Heart right ventricle (tissue), 16 donors: ENCODE data around the gene BCL2L1. TPM values are rescaled to one million over a fixed set of nuclear protein-coding genes. Genes with fewer than 3 reads are reported as not detected.

ENCODE experiments used
- ATAC-seq, 8 donors: fragments of 200-7000 bp; cut with Tn5 transposase; one replicate each; pipeline ENCODE4 v1.9.1; 2020; ENCODE audit warnings: mild to moderate bottlenecking in 8 of 8, moderate library complexity in 8 of 8, moderate number of reproducible peaks in 1 of 8
- DNase-seq, 2 donors: peaks; one replicate each; pipeline ENCODE4 v3.0.0-alpha.2; 2020
- H3K27ac ChIP-seq, 10 donors: fragments of 200-600 bp; sonication (generic) in 2 of 10; one replicate each; pipeline versions ENCODE4 v1.5.0 to v1.8.0; 2020 to 2022; ENCODE audit warnings: mild to moderate bottlenecking in 3 of 10
- H3K27me3 ChIP-seq, 7 donors: fragments of 200-600 bp; one replicate each; pipeline ENCODE4 v1.8.0; 2021 to 2022; ENCODE audit warnings: mild to moderate bottlenecking in 2 of 7
- H3K36me3 ChIP-seq, 9 donors: fragments of 200-600 bp; sonication (generic) in 1 of 9; one replicate each; pipeline versions ENCODE4 v1.5.0 to v1.8.0; 2020 to 2022; ENCODE audit warnings: mild to moderate bottlenecking in 2 of 9
- H3K4me1 ChIP-seq, 9 donors: fragments of 200-600 bp; sonication (generic) in 1 of 9; one replicate each; pipeline versions ENCODE4 v1.5.0 to v1.8.0; 2020 to 2022; ENCODE audit warnings: mild to moderate bottlenecking in 4 of 9
- H3K4me3 ChIP-seq, 10 donors: fragments of 200-600 bp; sonication (generic) in 2 of 10; one replicate each; pipeline versions ENCODE4 v1.5.0 to v1.8.0; 2020 to 2022; ENCODE audit warnings: mild to moderate bottlenecking in 7 of 10, moderate library complexity in 2 of 10
- H3K9me3 ChIP-seq, 11 donors: fragments of 200-600 bp in 10 of 11; sonication (generic) in 2 of 11; one replicate each; pipeline versions ENCODE4 v1.5.0 to v1.8.0; 2013 to 2022; ENCODE audit warnings: mild to moderate bottlenecking in 2 of 11, control low read depth in 1 of 11, moderate library complexity in 1 of 11
- CTCF ChIP-seq, 9 donors: fragments of 200-600 bp; sonication (generic) in 2 of 9; IDR thresholded peaks; one replicate each; pipeline versions ENCODE4 v1.5.0 to v1.8.0; 2021 to 2022; ENCODE audit warnings: antibody characterized with exemption in 9 of 9, mild to moderate bottlenecking in 5 of 9, moderate library complexity in 1 of 9
- WGBS, 2 donors: extraction: QIAGEN DNeasy Blood & Tissue Kit; methylation state at CpG; one replicate each; pipeline ENCODE4 v1.1.7; 2013; ENCODE audit warnings: inconsistent platforms in 1 of 2; 5-methylcytosine and 5-hydroxymethylcytosine counted together
- intact Hi-C, 10 donors: fragments of 100-400 bp; cut with DNase I; formaldehyde crosslinking; loops; one replicate each; pipeline versions ENCODE4 v1.11.1 to v1.14.2; 2022
- long read RNA-seq, 3 donors: library from polyadenylated mRNA; unstranded; transcript quantifications; one replicate each; pipeline ENCODE4 v2.0.0, GENCODE V29; 2020 to 2021
- polyA plus RNA-seq, 2 donors: library from polyadenylated mRNA; stranded (reverse); fragments of 200-250 nt; gene quantifications; one replicate each; pipeline ENCODE4 v1.2.3, GENCODE V29; 2013
- total RNA-seq, 10 donors: library from RNA; stranded (reverse); fragmentation: NEBNext Ultra II Directional in 3 of 10; extraction: Animal tissue kit (Norgen Biotek cat#: 25700) in 3 of 10; gene quantifications; one replicate each; pipeline versions ENCODE4 v1.2.1 to v1.2.4, GENCODE V29; 2021 to 2023
- donor health status: Arrhythmogenic right ventricular cardiomyopathy.
- donor health status: ischemic (EF 13 %, LVEDD 7.1; RV severe dilation, severe dysfunction).
- donor health status: healthy with polysubstance abuse.
- donor health status: DM: no; HTN: yes; CAD: no.
- donor health status: DM: no; HTN: no; CAD: no.
- donor health status: ischemic (EF 25% LVEDD 6.9; RV normal size, moderate dysfunction).
- donor health status: ischemic (EF 25% LVEDD 5.7; RV mildly dilated, moderate dysfunction).
- donor health status: healthy.
- donor health status: DM: yes; HTN: yes; CAD: no.
- donor health status: Ischemic cardiomyopathy.
- donor health status: ischemic (EF 35%, LVEDD 5.7; RV mildly dilated, moderate dysfunction).
- donor health status: nonischemic (EF 11% LVEDD 7.7; RV severe dilation, severe dysfunction).
- donor health status: DM: yes; HTN: yes; CAD: no.
- donor health status: PGD.
- donor health status: ischemic (EF 29% LVEDD 5.4; RV normal size, mild dysfunction).
- donor health status: nonischemic (EF 23%, LVEDD 6.1; RV moderate dilation, normal function).

Gene BCL2L1
- 10 to 100 TPM; 34.7 to 97.4 (median 45.9) TPM for total RNA-seq
- polyA plus RNA-seq, result 100 to 1,000 TPM in 1 of 2 donors, 10 to 100 TPM in 1; 35.2 to 128 TPM
- long read RNA-seq, donor 1, transcript BCL2L1-201 (3 exons, 2,610 nt), result major isoform, 8 of 27 reads
- long read RNA-seq, donor 1, partial matches to known transcripts, result 0 of 27 reads
- long read RNA-seq, donor 1, other reads (novel, unspliced or antisense), result 17 of 27 reads
- long read RNA-seq, donor 2, transcript BCL2L1-201 (3 exons, 2,610 nt), result major isoform, 6 of 45 reads
- long read RNA-seq, donor 2, partial matches to known transcripts, result 0 of 45 reads
- long read RNA-seq, donor 2, other reads (novel, unspliced or antisense), result 29 of 45 reads
- long read RNA-seq, donor 3, transcript BCL2L1-201 (3 exons, 2,610 nt), result major isoform, 29 of 91 reads
- long read RNA-seq, donor 3, transcript BCL2L1-208 (3 exons, 894 nt), result minor isoform, 7 of 91 reads
- long read RNA-seq, donor 3, transcript BCL2L1-203 (2 exons, 2,578 nt), result minor isoform, 9 of 91 reads
- long read RNA-seq, donor 3, partial matches to known transcripts, result 0 of 91 reads
- long read RNA-seq, donor 3, other reads (novel, unspliced or antisense), result 44 of 91 reads

- Histone ChIP-seq H3K4me1 (peaks cover 9 to 50% (median 37%) of the 10 kb centered on the region in 9 donors), H3K4me3 (peak within 1 kb of the TSS; percentile 64 to 93 (median 81)), H3K9me3 (no peaks in the 10 kb centered on the region), H3K36me3 (peaks cover 0 to 35% (median 0%) of the 10 kb centered on the region in 9 donors), H3K27ac (peak within 1 kb of the TSS; percentile 96 to 100 (median 99)), H3K27me3 (no peaks in the 10 kb centered on the region)
- DNase-seq (peak; percentile 89 to 90), ATAC-seq (peak; percentile 74 to 89 (median 84))
- WGBS, 2 donors, result 0% methylated on average over 38 of the region's 38 CpGs
- intact Hi-C loops, result loop anchor here in 8 of 10 donors (1.0 to 10.0 kb wide), 11 partner anchors 9 to 160 kb away; no protein-coding TSS in a partner anchor
- TF ChIP-seq CTCF (IDR thresholded peaks at IDR 0.05), result peak; percentile 64 to 78 (median 69)
Measured at GRCh38 chr20:31722257-31723068, at the start of gene BCL2L1. Gene BCL2L1, minus strand, starts transcription at chr20:31722868. Its CDS starts 650 bp downstream, at chr20:31722218.

DNA sequence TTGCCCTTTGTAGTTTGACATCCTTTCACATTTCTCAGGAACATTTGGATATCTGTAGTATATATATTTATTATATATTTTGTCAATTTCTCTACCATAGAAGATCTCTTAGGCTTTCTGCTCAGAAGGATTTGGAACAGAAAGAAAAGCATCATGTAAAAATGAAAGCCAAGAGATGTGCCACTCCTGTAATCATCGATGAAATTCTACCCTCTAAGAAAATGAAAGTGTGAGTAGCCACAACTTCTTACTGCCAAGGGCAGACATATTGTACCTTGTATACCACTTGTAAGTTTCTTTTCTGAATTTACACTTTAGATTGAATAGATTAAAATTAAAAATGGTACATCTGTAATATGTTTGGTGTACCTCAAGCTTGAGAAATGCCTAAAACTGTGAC lies 47.6 kb upstream of the BCL2L1 start:
- no peak overlapping the region for H3K4me3 ChIP-seq

DNA sequence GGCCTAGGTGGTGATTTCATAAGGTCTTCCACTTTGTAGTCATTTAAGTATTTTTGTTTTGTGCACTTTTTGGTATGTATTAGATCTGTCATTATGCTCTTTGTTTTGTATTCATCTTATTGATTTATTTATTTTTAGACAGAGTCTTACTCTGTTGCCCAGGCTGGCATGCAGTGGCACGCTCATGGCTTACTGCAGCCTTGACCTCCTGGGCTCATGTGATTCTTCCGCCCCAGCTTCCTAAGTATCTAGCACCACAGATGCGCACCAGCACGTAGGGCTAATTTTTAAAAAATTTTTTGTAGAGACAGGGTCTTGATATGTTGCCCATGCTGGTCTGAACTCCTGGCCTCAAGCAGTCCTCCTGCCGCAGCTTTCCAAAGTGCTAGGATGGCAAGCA lies 47.0 kb upstream of the BCL2L1 start:
- WGBS, 2 donors, result 96% methylated on average over 5 of the region's 5 CpGs
- H3K27ac ChIP-seq, result no peak overlapping the region
- peaks cover 0 to 80% (median 0%) of the 10 kb centered on the region in 9 donors for H3K36me3 ChIP-seq
- DNase-seq, result no peak
- ATAC-seq, result no peak
- intact Hi-C loops, result no loop called here
- H3K9me3 ChIP-seq, result peaks cover 0 to 5% (median 0%) of the 10 kb centered on the region in 11 donors
- no peak for TF ChIP-seq CTCF (IDR thresholded peaks at IDR 0.05)
- H3K4me3 ChIP-seq, result no peak overlapping the region
- H3K4me1 ChIP-seq, result no peaks in the 10 kb centered on the region
- H3K27me3 ChIP-seq, result no peaks in the 10 kb centered on the region

More for the DNA sequence above, 47.6 kb upstream of the BCL2L1 start:
- 81 to 90% methylated on average over 1 of the region's 1 CpG for WGBS, 2 donors
- no peak for DNase-seq
- TF ChIP-seq CTCF (IDR thresholded peaks at IDR 0.05), result no peak
- Histone ChIP-seq H3K36me3 (peaks cover 0 to 80% (median 0%) of the 10 kb centered on the region in 9 donors), H3K27me3 (no peaks in the 10 kb centered on the region), H3K27ac (peak overlapping the region in 1 of 10 donors; percentile 0), H3K4me1 (no peaks in the 10 kb centered on the region), H3K9me3 (peaks cover 0 to 5% (median 0%) of the 10 kb centered on the region in 11 donors)
- intact Hi-C loops, result no loop called here
- ATAC-seq, result no peak

DNA sequence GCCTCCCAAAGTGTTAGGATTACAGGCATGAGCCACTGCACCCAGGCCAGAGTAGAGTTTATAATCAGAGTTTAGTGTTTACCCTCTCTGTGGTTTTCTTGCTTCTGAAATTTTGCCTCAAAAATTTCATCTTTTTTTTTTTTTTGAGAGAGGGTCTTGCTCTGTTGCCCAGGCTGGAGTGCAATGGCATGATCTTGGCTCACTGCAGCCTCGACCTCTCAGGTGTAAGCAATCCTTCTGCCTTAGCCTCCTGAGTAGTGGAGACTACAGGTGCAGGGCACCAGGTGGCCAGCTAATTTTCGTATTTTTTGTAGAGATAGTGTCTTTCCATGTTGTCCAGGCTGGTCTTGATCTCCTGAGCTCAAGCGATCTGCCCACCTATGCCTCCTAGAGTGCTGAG lies 45.1 kb upstream of the BCL2L1 start:
- no peak for TF ChIP-seq CTCF (IDR thresholded peaks at IDR 0.05)
- no peak overlapping the region for H3K4me3 ChIP-seq

More for the DNA sequence above, 45.1 kb upstream of the BCL2L1 start:
- ATAC-seq (no peak), DNase-seq (no peak)
- peaks cover 0 to 62% (median 0%) of the 10 kb centered on the region in 9 donors for H3K36me3 ChIP-seq
- intact Hi-C loops, result no loop called here
- H3K27me3 ChIP-seq, result no peaks in the 10 kb centered on the region
- H3K27ac ChIP-seq, result no peak overlapping the region
- H3K9me3 ChIP-seq, result peaks cover 0 to 5% (median 0%) of the 10 kb centered on the region in 11 donors
- no peaks in the 10 kb centered on the region for H3K4me1 ChIP-seq
- 96 to 99% methylated on average over 3 of the region's 3 CpGs for WGBS, 2 donors
